ENCODE data around the gene NACA.

Gene NACA

DNA sequence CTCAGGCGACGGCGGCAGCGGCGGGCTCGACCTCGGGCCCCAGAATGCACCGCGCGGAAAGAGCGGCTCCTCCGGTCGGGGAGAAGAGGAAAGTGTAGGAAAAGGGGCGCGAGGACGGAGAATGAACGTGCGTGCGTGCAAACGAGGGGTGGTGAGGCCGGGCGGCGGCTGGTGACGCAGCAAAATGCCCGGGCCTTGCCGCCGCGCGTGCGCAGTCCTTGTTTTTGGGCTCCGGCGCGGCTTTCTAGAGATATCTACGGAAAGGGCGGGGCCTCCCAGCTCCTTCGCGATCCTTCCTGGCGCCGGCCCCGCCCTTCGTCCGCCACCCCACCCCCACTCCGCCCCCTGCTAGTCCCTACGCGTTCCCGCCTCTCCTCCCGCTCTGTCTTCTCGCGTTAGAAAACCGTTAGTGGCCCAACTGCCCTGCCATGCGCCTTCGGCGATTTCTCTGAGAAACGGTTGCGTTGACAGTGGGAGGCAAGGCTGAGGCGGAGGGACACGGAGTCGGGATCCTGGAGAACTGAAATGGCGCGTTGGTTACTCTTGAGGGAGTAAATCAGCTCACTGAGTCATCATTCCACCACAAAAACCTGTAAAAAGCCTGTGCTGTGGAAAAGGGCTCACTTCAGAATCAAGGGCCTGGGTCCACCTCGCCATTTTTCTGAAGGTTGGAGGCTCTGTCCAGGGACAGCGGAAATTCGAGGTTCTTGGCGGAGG is 36.8 kb downstream of the NACA start, which contains the start of gene PTGES3:
Gene PTGES3 (minus strand): TSS at position 156 of the 717 bp plus-strand sequence. CDS start 285 bp downstream, outside the sequence.
- TF ChIP-seq ZNF274 (IDR thresholded peaks at IDR 0.05; ENCODE audit: low read depth, low read length): no peak
- H3K4me3 ChIP-seq (ENCODE audit: low read length): peak within 1 kb of the TSS; percentile 96

- peak overlapping the region; percentile 96 for H3K4me3 ChIP-seq (ENCODE audit: low read length)
- no peak for TF ChIP-seq ZNF274 (IDR thresholded peaks at IDR 0.05; ENCODE audit: low read depth, low read length)
Measured at GRCh38 chr12:56687223-56688128, 37.6 kb downstream of the NACA start.

GRCh38 chr12:56684745-56685359 is 40.2 kb downstream of the NACA start:
- H3K4me3 ChIP-seq (ENCODE audit: low read length): peak overlapping the region; percentile 96
- TF ChIP-seq ZNF274 (IDR thresholded peaks at IDR 0.05; ENCODE audit: low read depth, low read length): no peak

- no peak overlapping the region for H3K4me3 ChIP-seq (ENCODE audit: low read length)
- TF ChIP-seq ZNF274 (IDR thresholded peaks at IDR 0.05; ENCODE audit: low read depth, low read length): no peak
Measured at GRCh38 chr12:56682323-56682722, 42.8 kb downstream of the NACA start.

DNA sequence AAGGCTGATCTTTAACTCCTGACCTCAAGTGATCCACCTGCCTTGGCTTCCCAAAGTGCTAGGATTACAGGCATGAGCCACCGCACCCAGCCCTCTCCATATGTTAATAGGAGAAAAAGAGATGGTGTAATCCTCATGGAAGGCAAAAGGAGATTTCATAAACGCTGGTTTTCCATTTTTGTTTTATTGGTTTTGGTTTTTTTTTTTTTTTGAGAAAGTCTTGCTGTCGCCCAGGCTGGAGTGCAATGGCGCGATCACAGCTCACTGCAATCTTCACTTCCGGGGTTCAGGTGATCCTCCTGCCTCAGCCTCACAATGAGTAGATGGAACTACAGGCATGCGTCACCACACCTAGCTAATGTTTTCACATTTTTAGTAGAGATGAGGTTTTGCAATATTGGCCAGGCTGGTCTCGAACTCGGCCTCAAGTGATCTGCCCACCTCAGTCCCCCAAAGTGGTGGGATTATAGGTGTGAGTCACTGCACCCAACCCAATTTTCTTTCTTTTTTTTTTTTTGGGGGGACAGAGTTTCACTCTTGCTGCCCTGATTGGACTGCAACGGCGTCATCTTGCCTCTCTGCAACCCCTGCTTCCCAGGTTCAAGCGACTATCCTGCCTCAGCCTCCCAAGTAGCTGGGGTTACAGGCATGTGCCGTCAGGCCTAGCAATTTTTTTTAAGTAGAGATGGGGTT is 45.1 kb downstream of the NACA start:
- no peak overlapping the region for H3K4me3 ChIP-seq (ENCODE audit: low read length)
- TF ChIP-seq ZNF274 (IDR thresholded peaks at IDR 0.05; ENCODE audit: low read depth, low read length): no peak

- H3K4me3 ChIP-seq (ENCODE audit: low read length): no peak overlapping the region
- no peak for TF ChIP-seq ZNF274 (IDR thresholded peaks at IDR 0.05; ENCODE audit: low read depth, low read length)
Measured at GRCh38 chr12:56678852-56679251, 46.2 kb downstream of the NACA start.

- TF ChIP-seq ZNF274 (IDR thresholded peaks at IDR 0.05; ENCODE audit: low read depth, low read length): no peak
- H3K4me3 ChIP-seq (ENCODE audit: low read length): no peak overlapping the region
Measured at GRCh38 chr12:56677680-56678079, 47.4 kb downstream of the NACA start.

DNA sequence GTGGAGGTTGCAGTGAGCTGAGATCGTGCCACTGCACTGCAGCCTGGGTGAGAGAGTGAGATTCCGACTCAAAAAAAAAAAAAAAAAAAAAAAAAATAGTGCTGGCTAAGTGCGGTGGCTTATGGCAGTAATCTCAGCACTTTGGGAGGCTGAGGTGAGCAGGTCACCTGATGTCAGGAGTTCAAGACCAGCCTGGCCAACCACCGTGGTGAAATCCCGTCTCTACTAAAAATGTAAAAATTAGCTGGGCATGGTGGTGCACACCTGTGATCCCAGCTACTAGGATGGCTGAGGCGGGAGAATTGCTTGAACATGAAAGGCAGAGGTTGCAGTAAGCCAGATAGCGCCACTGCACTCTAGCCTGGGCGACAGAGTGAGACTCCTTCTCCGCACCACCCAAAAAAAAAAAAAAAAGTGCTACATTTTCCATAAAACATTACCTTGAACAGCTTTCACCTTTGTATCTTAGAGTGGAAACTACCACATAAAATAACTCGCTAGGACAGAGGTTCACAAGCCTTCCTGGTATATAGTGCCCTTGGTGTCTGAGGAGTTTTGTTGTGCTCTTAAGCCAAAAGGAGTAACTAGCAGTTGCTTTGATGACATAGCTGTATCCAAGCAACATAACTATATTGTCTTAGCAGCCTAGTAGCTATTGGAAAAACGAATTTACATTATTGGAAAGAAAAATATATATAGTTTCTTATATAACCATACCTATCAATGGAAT is 48.1 kb downstream of the NACA start:
- no peak overlapping the region for H3K4me3 ChIP-seq (ENCODE audit: low read length)
- no peak for TF ChIP-seq ZNF274 (IDR thresholded peaks at IDR 0.05; ENCODE audit: low read depth, low read length)

DNA sequence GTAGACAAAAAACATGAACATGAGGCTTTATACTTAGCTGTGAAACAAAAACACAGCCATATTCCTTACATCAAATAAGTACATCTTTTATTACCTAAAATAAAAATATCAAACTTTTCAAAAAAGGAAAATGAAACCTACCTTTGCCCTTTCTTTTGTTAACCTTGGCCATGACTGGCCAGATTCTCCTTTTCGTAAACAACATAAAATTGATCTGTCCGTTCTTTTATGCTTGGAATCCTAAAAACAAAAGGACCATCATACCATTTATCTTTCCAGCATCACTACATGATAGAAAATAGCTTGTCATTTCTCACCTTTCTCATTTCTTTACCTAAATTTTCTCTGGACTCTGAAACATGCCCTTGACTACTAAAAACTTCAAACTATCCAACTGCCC is 53.5 kb downstream of the NACA start:
- TF ChIP-seq ZNF274 (IDR thresholded peaks at IDR 0.05; ENCODE audit: low read depth, low read length): no peak
- no peak overlapping the region for H3K4me3 ChIP-seq (ENCODE audit: low read length)

DNA sequence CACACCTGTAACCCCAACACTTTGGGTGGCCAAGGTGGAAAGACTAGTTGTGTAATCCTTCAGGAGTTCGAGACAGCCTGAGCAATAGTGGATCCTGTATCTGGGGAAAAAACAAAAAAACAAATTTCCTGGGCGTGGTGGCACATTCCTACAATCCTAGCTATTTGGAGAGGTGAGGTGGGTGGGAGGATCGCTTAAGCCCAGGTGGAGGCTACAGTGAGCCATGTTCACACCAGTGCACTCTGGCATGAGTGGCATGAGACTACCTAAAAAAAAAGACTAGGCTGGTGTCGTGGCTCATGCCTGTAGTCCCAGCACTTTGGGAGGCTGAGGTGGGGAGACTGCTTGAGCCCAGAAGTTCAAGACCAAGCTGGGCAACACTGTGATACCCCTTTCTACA is 54.3 kb downstream of the NACA start:
- no peak for TF ChIP-seq ZNF274 (IDR thresholded peaks at IDR 0.05; ENCODE audit: low read depth, low read length)

GRCh38 chr12:56668197-56668457 is 57.0 kb downstream of the NACA start:
- TF ChIP-seq ZNF274 (IDR thresholded peaks at IDR 0.05; ENCODE audit: low read depth, low read length): no peak
- H3K4me3 ChIP-seq (ENCODE audit: low read length): no peak overlapping the region

More for the DNA sequence above, 54.3 kb downstream of the NACA start:
- no peak overlapping the region for H3K4me3 ChIP-seq (ENCODE audit: low read length)
